Psoas muscle (tissue), 8 donors: ENCODE data around the gene RABGGTA. TPM values are rescaled to one million over a fixed set of nuclear protein-coding genes. Genes with fewer than 3 reads are reported as not detected.

ENCODE experiments used
- ATAC-seq, 4 donors: fragments of 200-7000 bp; cut with Tn5 transposase; one replicate each; pipeline ENCODE4 v1.9.1; 2020; ENCODE audit warnings: moderate library complexity in 3 of 4, mild to moderate bottlenecking in 2 of 4
- DNase-seq, 2 donors: peaks; one replicate each; pipeline ENCODE4 v3.0.0-alpha.2; 2020
- H3K27ac ChIP-seq: fragments of 200-600 bp; one replicate; pipeline ENCODE4 v1.8.0; 2022
- H3K27me3 ChIP-seq, 3 donors: fragments of 200-600 bp in 1 of 3; one replicate each; pipeline versions ENCODE4 v1.6.1 to v1.8.0; 2013 to 2022; ENCODE audit warnings: low read length in 2 of 3, mild to moderate bottlenecking in 2 of 3, moderate library complexity in 1 of 3; ENCODE audit not compliant: insufficient read depth in 3 of 3
- H3K36me3 ChIP-seq, 2 donors: fragments of 200-600 bp in 1 of 2; one replicate each; pipeline versions ENCODE4 v1.6.1 to v1.8.0; 2013 to 2022; ENCODE audit warnings: low read depth in 1 of 2, mild to moderate bottlenecking in 1 of 2, moderate library complexity in 1 of 2; ENCODE audit not compliant: insufficient read depth in 1 of 2
- H3K4me1 ChIP-seq: fragments of 200-600 bp; one replicate; pipeline ENCODE4 v1.8.0; 2022
- H3K4me3 ChIP-seq: fragments of 200-600 bp; one replicate; pipeline ENCODE4 v1.8.0; 2022; ENCODE audit warnings: mild to moderate bottlenecking
- H3K9me3 ChIP-seq: fragments of 200-600 bp; one replicate; pipeline ENCODE4 v1.8.0; 2022
- CTCF ChIP-seq: fragments of 200-600 bp; IDR thresholded peaks from one replicate; pipeline ENCODE4 v1.8.0; 2022; ENCODE audit warnings: antibody characterized with exemption
- WGBS, 3 donors: extraction: QIAGEN DNeasy Blood & Tissue Kit; methylation state at CpG; one replicate each; pipeline versions ENCODE4 v1.1.6 to v1.1.7; 2013; 5-methylcytosine and 5-hydroxymethylcytosine counted together
- intact Hi-C, 2 donors: fragments of 100-400 bp; cut with DNase I; formaldehyde crosslinking; loops; one replicate each; pipeline versions ENCODE4 v1.11.0 to v1.14.2; 2022
- polyA plus RNA-seq, 3 donors: library from polyadenylated mRNA; stranded (reverse); fragments of 200-250 nt; gene quantifications; one replicate each; pipeline ENCODE4 v1.2.3, GENCODE V29; 2013
- total RNA-seq, 4 donors: library from RNA; stranded (reverse); fragmentation: NEBNext Ultra II Directional in 2 of 4; extraction: Animal tissue kit (Norgen Biotek cat#: 25700) in 2 of 4; gene quantifications; one replicate each; pipeline versions ENCODE4 v1.2.1 to v1.2.4, GENCODE V29; 2021 to 2023
- donor health status: healthy with polysubstance abuse.
- donor health status: DM: no; HTN: no; CAD: no; lungs with moderate emphysema.
- donor health status: Bipolar disorder and iron deficiency.
- donor health status: healthy.
- donor health status: DM: yes; HTN: yes; CAD: no.
- donor health status: DM: no; HTN: no; CAD: no.
- donor health status: DM: no; HTN: no; CAD: no.
- donor health status: DM: yes; HTN: yes; CAD: no.

RABGGTA gene
- total and polyA plus RNA-seq, 7 donors = 15.1 to 36.2 (median 17.5) TPM

DNA sequence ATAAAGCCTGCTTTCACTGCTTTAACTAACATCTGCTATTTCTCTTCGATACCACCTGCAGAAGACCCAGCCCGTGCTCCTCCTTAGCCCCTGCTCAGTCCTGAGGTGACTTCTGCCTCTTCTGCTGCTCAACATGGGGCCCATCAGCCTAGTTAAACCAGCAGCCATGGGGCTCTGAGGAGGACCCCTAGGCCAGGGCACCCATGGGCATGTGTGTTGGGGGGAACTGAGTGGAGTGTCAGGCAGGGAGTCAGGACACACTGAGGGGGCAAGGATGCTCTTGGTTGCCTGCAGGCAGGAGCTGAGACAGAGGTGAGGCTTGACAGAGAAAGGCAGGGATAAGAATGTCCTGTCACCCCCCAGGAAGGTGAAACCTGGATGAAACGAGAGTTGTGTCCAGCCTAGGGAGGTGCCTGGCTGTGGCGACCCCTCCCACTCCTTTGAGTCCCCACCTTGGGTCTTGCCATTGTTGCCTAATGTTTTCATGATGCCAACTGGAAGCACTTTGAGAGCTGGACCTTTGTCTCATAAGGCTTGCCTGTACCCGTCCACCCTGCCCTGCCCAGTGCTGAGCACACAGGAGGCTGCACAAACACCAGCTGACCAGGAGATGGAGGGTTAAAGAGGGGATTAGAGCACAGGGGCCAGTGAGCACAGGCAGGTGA is 12.5 kb upstream of the RABGGTA start:
- Histone ChIP-seq H3K4me3 (no peak overlapping the region), H3K27me3 (no peaks in the 10 kb centered on the region), H3K36me3 (no peaks in the 10 kb centered on the region), H3K9me3 (no peaks in the 10 kb centered on the region), H3K27ac (no peak overlapping the region), H3K4me1 (no peaks in the 10 kb centered on the region)
- ATAC-seq = no peak
- no peak for DNase-seq
- TF ChIP-seq CTCF = no peak
- 82 to 83% (median 83%) methylated on average over 5 of the region's 5 CpGs for WGBS, 3 donors
- intact Hi-C loops = no loop called here

- DNase-seq = no peak
- no peak overlapping the region for H3K4me3 ChIP-seq
- no peak for TF ChIP-seq CTCF
- H3K4me1 ChIP-seq = no peaks in the 10 kb centered on the region
- H3K9me3 ChIP-seq = no peaks in the 10 kb centered on the region
- no peak for ATAC-seq
- 53 to 60% (median 56%) methylated on average over 3 of the region's 3 CpGs for WGBS, 3 donors
- intact Hi-C loops = no loop called here
- no peaks in the 10 kb centered on the region for H3K27me3 ChIP-seq
- H3K36me3 ChIP-seq = no peaks in the 10 kb centered on the region
- no peak overlapping the region for H3K27ac ChIP-seq
These were observed 11.3 kb upstream of the RABGGTA start for GRCh38 chr14:24282736-24283135.

DNA sequence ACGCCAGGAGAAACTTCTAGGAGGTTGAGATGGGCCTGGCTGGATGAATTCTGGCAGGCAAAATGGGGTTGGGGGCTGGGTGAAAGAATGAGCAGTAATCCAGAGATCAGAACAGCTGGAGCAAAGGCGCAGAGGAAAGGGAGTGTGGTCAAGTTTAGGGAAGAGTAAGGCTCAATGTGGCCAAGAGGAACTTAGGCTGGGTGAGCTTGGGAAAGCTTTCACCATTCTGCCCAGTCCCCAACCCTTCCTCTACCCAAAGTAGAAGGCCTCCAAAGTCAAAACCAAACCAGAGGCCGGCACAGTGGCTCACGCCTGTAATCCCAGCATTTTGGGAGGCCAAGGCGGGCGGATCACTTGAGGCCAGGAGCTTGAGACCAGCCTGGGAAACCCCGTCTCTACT is 10.2 kb upstream of the RABGGTA start:
- Histone ChIP-seq H3K27ac (no peak overlapping the region), H3K36me3 (no peaks in the 10 kb centered on the region), H3K4me1 (no peaks in the 10 kb centered on the region), H3K27me3 (no peaks in the 10 kb centered on the region), H3K9me3 (no peaks in the 10 kb centered on the region), H3K4me3 (no peak overlapping the region)
- ATAC-seq = no peak
- WGBS, 3 donors = 78 to 90% (median 79%) methylated on average over 5 to 7 of the region's 7 CpGs
- intact Hi-C loops = no loop called here
- no peak for TF ChIP-seq CTCF
- no peak for DNase-seq

- ATAC-seq = no peak
- no peaks in the 10 kb centered on the region for H3K4me1 ChIP-seq
- H3K27ac ChIP-seq = no peak overlapping the region
- intact Hi-C loops = no loop called here
- DNase-seq = no peak
- no peaks in the 10 kb centered on the region for H3K36me3 ChIP-seq
- no peaks in the 10 kb centered on the region for H3K9me3 ChIP-seq
- H3K4me3 ChIP-seq = no peak overlapping the region
- 65 to 74% (median 68%) methylated on average over 6 of the region's 6 CpGs for WGBS, 3 donors
- TF ChIP-seq CTCF = no peak
- H3K27me3 ChIP-seq = no peaks in the 10 kb centered on the region
These were observed 9.5 kb upstream of the RABGGTA start for GRCh38 chr14:24280797-24281460.
